K562 (cell line): ENCODE results near the gene TMEM192. TPM values are rescaled to one million over a fixed set of nuclear protein-coding genes. Genes with fewer than 3 reads are reported as not detected.

Source experiments
- ATAC-seq: fragments of 200-7000 bp; cut with Tn5 transposase; 3 replicates; pipeline ENCODE4 v1.9.1; 2020; ENCODE audit warnings: moderate library complexity
- BruUV-seq: library from RNA; stranded (reverse); fragments of 400-500 nt; replicated peaks from 2 replicates; lab custom pipeline; 2021; lab: Mats Ljungman, UMichigan
- CTCF ChIA-PET: fragments of 300-600 bp; formaldehyde crosslinking; extraction: SDS; loops from one replicate; lab custom pipeline; 2021; ENCODE audit warnings: low intra/inter-chr PET ratio; lab: Yijun Ruan, JAX
- POLR2A ChIA-PET: fragments of 300-600, 350-650 bp; sonication (Branson Sonifier 250); formaldehyde crosslinking; extraction: SDS; loops from one replicate; lab custom pipeline; 2021; ENCODE audit warnings: antibody characterized with exemption, inconsistent platforms; lab: Yijun Ruan, JAX
- DNase-seq, 4 experiments: peaks; one replicate each; pipeline versions ENCODE4 v3.0.0 to v3.0.0-alpha.2; 2011 to 2018; ENCODE audit warnings: low spot score in 3 of 4, mixed read lengths in 3 of 4; ENCODE audit errors: extremely low read depth in 1 of 4
- FAIRE-seq: peaks from 2 replicates; lab custom pipeline; 2011; peaks lifted over from hg19 to GRCh38; lab: Jason Lieb, UNC
- H2AFZ ChIP-seq: 2 replicates; pipeline ENCODE4 v1.6.0; 2011; ENCODE audit warnings: low read depth, low read length, control low read depth, inconsistent platforms
- H3K27ac ChIP-seq: fragments of 200-600 bp; 3 replicates; pipeline ENCODE4 v1.8.0; 2011; ENCODE audit warnings: low read depth, mild to moderate bottlenecking, control low read depth, inconsistent platforms, low read length, moderate library complexity, mixed read lengths; ENCODE audit errors: extremely low read depth
- H3K27me3 ChIP-seq, 2 experiments: fragments of 300-600 bp in 1 of 2; 2 replicates in 1 of 2; 3 replicates in 1 of 2; pipeline versions ENCODE4 v1.6.0 to v1.8.0; 2011; ENCODE audit warnings: inconsistent platforms in 2 of 2, low read length in 2 of 2, mild to moderate bottlenecking in 1 of 2, mixed read lengths in 1 of 2, moderate library complexity in 1 of 2; ENCODE audit not compliant: control insufficient read depth in 2 of 2, insufficient read depth in 2 of 2
- H3K36me3 ChIP-seq: fragments of 300-600 bp; 3 replicates; pipeline ENCODE4 v1.8.0; 2011; ENCODE audit warnings: mild to moderate bottlenecking, low read length, inconsistent platforms; ENCODE audit not compliant: control insufficient read depth, insufficient read depth
- H3K4me1 ChIP-seq, 2 experiments: fragments of 200-600 bp in 1 of 2; replicated peaks in 1 of 2; 2 replicates in 1 of 2; 3 replicates in 1 of 2; pipeline versions ENCODE4 v1.5.1 to v1.8.0; 2011; ENCODE audit warnings: inconsistent platforms in 2 of 2, low read length in 2 of 2, mild to moderate bottlenecking in 1 of 2, mixed read lengths in 1 of 2, moderate library complexity in 1 of 2; ENCODE audit not compliant: control insufficient read depth in 2 of 2, insufficient read depth in 2 of 2
- H3K4me2 ChIP-seq: 2 replicates; pipeline ENCODE4 v1.6.1; 2011; ENCODE audit warnings: low read length, control low read depth, inconsistent platforms, mixed read lengths; ENCODE audit not compliant: insufficient read depth
- H3K4me3 ChIP-seq: fragments of 200-600 bp; sonication (generic), shearing (Covaris generic); 2 replicates; pipeline ENCODE4 v1.5.1; 2016; ENCODE audit warnings: control low read depth, inconsistent platforms
- H3K79me2 ChIP-seq: fragments of 200-600 bp; 3 replicates; pipeline ENCODE4 v1.8.0; 2011; ENCODE audit warnings: low read length, inconsistent platforms; ENCODE audit not compliant: control insufficient read depth, insufficient read depth
- H3K9ac ChIP-seq, 2 experiments: 2 replicates each; pipeline versions ENCODE4 v1.6.0 to v1.6.1; 2011; ENCODE audit warnings: low read depth in 2 of 2, low read length in 2 of 2, control low read depth in 1 of 2, inconsistent platforms in 1 of 2, mild to moderate bottlenecking in 1 of 2, mixed read lengths in 1 of 2; ENCODE audit not compliant: insufficient read depth in 1 of 2
- H3K9me1 ChIP-seq: one replicate; pipeline ENCODE4 v1.6.0; 2011; ENCODE audit warnings: inconsistent platforms, mild to moderate bottlenecking, low read length, moderate library complexity; ENCODE audit not compliant: control insufficient read depth, insufficient read depth
- H3K9me3 ChIP-seq: replicated peaks from 2 replicates; pipeline ENCODE4 v1.5.1; 2011; ENCODE audit warnings: low read depth, low read length, inconsistent platforms; ENCODE audit not compliant: control insufficient read depth, insufficient read depth
- H4K20me1 ChIP-seq: replicated peaks from 2 replicates; pipeline ENCODE4 v1.6.1; 2011; ENCODE audit warnings: low read length, inconsistent platforms, mixed read lengths; ENCODE audit not compliant: control insufficient read depth, insufficient read depth
- NR1H2 ChIP-seq: sonication (generic); formaldehyde crosslinking; IDR thresholded peaks from 2 replicates; pipeline ENCODE4 v1.4.0; 2020; ENCODE audit warnings: mild to moderate bottlenecking, missing genetic modification reagents
- TFE3 ChIP-seq: fragments of 450-650 bp; formaldehyde crosslinking; IDR thresholded peaks from 2 replicates; pipeline ENCODE4 v1.4.0; 2020; ENCODE audit warnings: mild to moderate bottlenecking, mixed read lengths
- ZNF57 ChIP-seq: fragments of 450-650 bp; formaldehyde crosslinking; IDR thresholded peaks from 2 replicates; pipeline ENCODE4 v1.4.0; 2020; ENCODE audit warnings: mild to moderate bottlenecking, moderate library complexity
- WGBS: fragments of 100-300 bp; shearing (Covaris generic); methylation state at CpG from one replicate; pipeline ENCODE4 v1.1.6; 2016; ENCODE audit warnings: low coverage, mixed read lengths; ENCODE audit not compliant: insufficient coverage; ENCODE audit errors: missing lambda C conversion rate; 5-methylcytosine and 5-hydroxymethylcytosine counted together
- in situ Hi-C: fragments of 300-500 bp; cut with MboI; formaldehyde crosslinking; loops from 4 replicates; pipeline ENCODE4 v1.15.0; 2018; ENCODE audit warnings: inconsistent platforms, mixed read lengths
- intact Hi-C: fragments of 100-400 bp; cut with micrococcal nuclease; formaldehyde crosslinking; loops from 2 replicates; pipeline ENCODE4 v1.14.2; 2022
- polyA plus RNA-seq, 8 experiments: library from polyadenylated mRNA; depleted of rRNA in 4 of 8; stranded (reverse) in 5 of 8; unstranded in 3 of 8; fragments of >200 nt; fragmentation: Nextera tagmentation in 2 of 8; fragmentation: Illumina TruSeq in 1 of 8; extraction: Ambion mirVana in 2 of 8; extraction: Trizol in 1 of 8; gene quantifications; 2 replicates each; pipeline versions ENCODE4 v1.2.1 to v1.2.3, GENCODE V29; 2011 to 2014; ENCODE audit warnings: inconsistent platforms in 1 of 8, missing spikeins in 1 of 8
- total RNA-seq, 7 experiments: library from RNA; depleted of rRNA in 6 of 7; stranded (reverse); fragments of >200 nt in 6 of 7; fragmentation: Illumina TruSeq in 2 of 7; extraction: Trizol in 2 of 7; gene quantifications; 2 replicates each; pipeline versions ENCODE4 v1.2.1 to v1.2.3, GENCODE V29; 2011 to 2021; ENCODE audit warnings: low replicate concordance in 1 of 7

The TMEM192 gene
- total and polyA plus RNA-seq, 9 of the 15 experiments (the other 6 are each of a cell fraction or from before 2014, with no cell fraction given): 4.4 to 28.5 (median 13.3) TPM

- in situ Hi-C loops: loop anchor here (5.0 to 25.0 kb wide), 2 partner anchors 329 to 954 kb away; no protein-coding TSS in a partner anchor
- no TSS peak for BruUV-seq
- H3K4me3 ChIP-seq: no peak overlapping the region
These were observed 20.5 kb upstream of the TMEM192 start for GRCh38 chr4:165133150-165133549.

More at GRCh38 chr4:165133150-165133549, 20.5 kb upstream of the TMEM192 start:
- Histone ChIP-seq H3K36me3 (no peaks in the 10 kb centered on the region), H3K27ac (no peak overlapping the region), H3K4me1 (no peaks in the 10 kb centered on the region), H3K79me2 (no peaks in the 10 kb centered on the region), H4K20me1 (no peaks in the 10 kb centered on the region), H3K9ac (no peak overlapping the region), H2AFZ (no peak overlapping the region), H3K9me3 (no peaks in the 10 kb centered on the region)
- CTCF ChIA-PET: interaction anchor here (0.6 to 3.4 kb wide), 3 partner anchors 12 to 946 kb away, joined by 4 to 28 read pairs (median 5); no protein-coding TSS in a partner anchor
- DNase-seq: no peak
- POLR2A ChIA-PET: no interaction called here
- no peak for ATAC-seq
- FAIRE-seq: no peak
- intact Hi-C loops: loop anchor here (5.0 kb wide), 3 partner anchors 209 to 954 kb away; no protein-coding TSS in a partner anchor
- WGBS: 0% methylated on average over 2 of the region's 2 CpGs
- no peak for TF ChIP-seq TFE3
- no peak for TF ChIP-seq ZNF57 (CRISPR knock-in tag)
- TF ChIP-seq NR1H2 (CRISPR knock-in tag): no peak
- TF ChIP-seq, all 486 proteins: peak for 0
- no peak overlapping the region for H3K4me2 ChIP-seq
- peaks cover 0 to 9% of the 10 kb centered on the region in 2 experiments; a peak in 2 of 5 replicates for H3K27me3 ChIP-seq
- H3K9me1 ChIP-seq: no peaks in the 10 kb centered on the region
